M059J (cell line): ENCODE data around the gene RCVRN. TPM values are rescaled to one million over a fixed set of nuclear protein-coding genes. Genes with fewer than 3 reads are reported as not detected.
A peak's percentile ranks its signal among the peaks of the same experiment; 100 is the strongest.
"Not testable (repeated sequence)": the region's sequence is repeated elsewhere in the genome, so short reads cannot be mapped to it uniquely, and the experiment has no call there.

Source experiments
- DNase-seq: peaks from one replicate; pipeline ENCODE4 v3.0.0-alpha.2; 2012; ENCODE audit warnings: low read depth
- total RNA-seq: library from RNA; depleted of rRNA; stranded (reverse); fragments of >200 nt; shearing (Covaris generic); gene quantifications from 2 replicates; pipeline ENCODE4 v1.2.3, GENCODE V29; 2014

RCVRN gene
- total RNA-seq, 1 experiment from 2014 or later = not detected

DNA sequence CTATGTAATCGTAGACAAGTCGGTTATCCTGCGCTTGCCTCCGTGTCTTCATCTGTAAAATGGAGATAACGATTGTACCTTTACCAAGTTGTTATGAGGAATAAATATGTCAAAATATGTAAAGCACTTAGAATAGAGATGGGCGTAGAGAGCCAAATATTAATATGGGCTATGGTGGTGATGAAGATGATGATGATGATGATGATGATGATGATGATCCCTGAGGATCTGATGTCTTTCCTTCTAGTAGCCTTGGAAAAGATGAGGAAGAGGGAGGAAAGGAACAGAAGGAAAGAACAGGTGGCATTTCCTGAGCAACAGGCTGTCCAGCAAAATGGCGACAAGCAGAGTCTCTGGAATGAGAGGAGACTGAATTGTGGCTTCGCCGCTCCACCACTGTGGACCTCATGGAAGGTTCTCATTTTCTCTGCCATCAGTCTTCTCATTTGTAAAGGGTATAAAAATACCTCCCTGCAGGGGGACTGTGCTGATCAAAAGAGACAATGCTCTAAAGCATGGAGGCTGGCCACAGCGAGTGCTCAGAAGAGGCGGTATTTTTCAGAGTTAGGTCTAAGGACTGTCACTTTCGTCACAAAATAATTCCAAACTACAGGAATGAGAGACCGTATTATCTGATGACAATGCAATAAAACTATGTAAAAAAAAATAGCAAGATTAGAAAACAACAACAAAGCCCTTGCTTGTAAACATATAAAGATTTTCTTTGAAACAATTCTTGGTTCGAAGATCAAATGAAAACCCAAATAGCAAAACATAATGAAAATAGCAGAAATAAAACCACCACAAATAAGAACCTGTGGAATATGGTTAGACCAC, 17.2 kb upstream of the RCVRN start:
- DNase-seq = no peak

DNA sequence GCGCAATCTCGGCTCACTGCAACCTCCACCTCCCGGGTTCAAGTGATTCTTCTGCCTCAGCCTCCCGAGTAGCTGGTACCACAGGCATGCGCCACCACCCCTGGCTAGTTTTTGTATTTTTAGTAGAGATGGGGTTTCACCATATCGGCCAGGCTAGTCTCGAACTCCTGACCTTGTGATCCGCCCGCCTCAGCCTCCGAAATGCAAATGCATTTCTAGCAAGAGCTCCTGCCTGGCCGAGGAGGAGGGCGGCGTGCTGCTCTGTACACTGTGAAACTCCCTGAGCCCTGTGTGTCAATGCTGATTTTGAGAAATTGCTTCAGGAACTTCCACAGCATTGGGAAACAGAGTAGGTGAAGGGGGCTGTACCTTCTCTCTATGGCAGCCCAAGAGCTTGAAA, 16.1 kb upstream of the RCVRN start:
- DNase-seq = not testable (repeated sequence)

- no peak for DNase-seq
These were observed 13.8 kb upstream of the RCVRN start for GRCh38 chr17:9918804-9919352.

GRCh38 chr17:9918352-9918751, 13.3 kb upstream of the RCVRN start:
- DNase-seq = no peak

GRCh38 chr17:9917801-9918200, 12.7 kb upstream of the RCVRN start:
- no peak for DNase-seq

DNA sequence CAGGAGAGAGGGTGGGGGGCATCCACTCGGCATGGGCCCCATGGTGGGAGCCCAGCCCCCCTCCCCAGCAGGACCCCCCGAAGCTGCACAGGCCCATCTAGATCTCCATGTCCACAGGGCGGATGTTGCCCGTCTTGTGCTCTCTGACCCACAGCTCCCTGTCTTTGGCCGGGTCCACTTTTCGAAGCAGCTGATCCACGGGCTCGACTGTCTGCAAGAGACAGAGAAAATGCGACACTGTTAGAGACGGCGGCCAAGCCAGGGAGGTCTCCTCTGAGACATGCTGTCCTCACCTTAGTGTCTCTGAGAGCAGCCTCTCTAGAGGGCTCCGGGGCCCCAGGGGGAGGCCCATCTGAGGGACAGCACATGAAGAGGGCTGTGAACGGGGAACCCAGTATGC, 12.1 kb upstream of the RCVRN start:
- DNase-seq = no peak

DNA sequence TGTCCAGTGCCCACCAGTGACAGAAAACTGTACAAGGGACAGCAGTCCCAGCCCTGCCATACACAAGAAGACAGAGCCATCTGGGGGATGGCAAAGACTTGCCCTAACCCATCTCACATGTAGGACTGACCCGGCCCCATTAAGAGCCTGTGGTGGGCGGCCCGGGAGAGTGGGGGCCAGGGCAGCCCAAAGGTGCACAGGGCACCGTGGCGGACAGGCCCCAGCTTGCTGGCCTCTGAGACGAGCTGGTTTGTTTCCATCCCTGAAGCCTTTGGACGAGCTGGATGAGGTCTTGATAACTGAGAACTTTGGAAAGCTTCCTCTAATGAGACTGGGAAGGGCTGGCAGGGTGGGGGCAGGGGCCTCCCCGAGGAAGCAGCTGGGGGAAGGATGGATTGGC, 11.0 kb upstream of the RCVRN start:
- DNase-seq = no peak

DNA sequence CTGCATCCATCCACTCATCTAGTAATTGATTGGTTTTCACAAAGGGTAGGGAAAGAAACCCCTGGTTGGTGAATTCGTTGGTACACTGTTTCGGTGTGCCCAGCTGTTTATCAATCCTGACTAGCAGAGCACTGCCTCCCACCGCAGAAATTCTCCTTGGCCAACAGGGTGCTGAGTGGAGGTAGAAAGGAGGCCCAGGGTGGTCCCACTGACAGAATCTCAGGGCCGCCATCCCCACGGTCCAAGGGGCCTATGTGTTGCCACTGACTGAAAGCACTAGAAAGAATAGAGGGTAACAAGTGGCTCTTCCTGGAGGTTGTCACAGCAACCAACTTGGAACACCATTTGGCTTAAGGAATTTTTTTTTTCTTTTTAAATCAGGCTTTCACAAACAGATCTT, 8.4 kb upstream of the RCVRN start:
- DNase-seq = no peak

- peak; percentile 44 for DNase-seq
These were observed 7.3 kb upstream of the RCVRN start for GRCh38 chr17:9912121-9913099.

DNA sequence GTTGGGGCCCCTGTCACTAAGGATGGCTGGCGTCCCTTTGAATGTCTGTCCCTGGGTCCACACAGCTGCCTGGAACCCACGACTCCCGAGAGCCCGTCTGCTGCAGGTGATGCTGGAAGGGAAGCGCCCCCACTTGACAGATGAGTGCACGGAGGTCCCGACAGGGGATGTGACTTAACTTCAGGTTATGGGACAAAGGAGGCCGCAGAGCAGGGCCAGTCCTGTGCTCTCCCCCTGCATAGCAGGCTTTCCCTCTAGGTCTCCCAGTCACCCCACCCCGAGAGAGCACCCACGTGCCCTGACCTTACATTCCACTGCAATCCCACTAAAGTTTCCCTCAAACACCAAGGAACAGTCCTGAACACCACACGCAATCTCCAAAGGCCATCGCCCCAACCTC, 6.0 kb upstream of the RCVRN start:
- DNase-seq = no peak

DNA sequence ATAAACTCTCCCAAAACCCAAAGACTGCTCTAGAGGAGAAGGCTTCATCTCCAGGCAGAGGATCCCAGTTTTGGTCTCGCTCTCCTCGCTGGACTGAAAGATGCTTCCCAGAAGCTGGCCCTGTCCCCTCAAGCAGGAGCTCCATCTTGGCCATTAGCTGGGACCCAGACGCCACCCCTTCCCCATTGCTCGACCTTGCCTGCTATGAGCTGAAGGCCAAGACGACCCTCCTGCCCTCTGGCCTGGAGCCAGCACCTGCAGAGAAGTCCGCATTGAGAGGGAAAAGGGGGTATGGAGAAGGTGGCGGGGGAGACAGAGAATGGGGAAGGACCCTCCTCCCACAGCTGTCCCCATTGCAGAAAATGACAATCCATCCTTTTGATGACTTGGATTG, 3.6 kb upstream of the RCVRN start:
- DNase-seq = no peak

DNA sequence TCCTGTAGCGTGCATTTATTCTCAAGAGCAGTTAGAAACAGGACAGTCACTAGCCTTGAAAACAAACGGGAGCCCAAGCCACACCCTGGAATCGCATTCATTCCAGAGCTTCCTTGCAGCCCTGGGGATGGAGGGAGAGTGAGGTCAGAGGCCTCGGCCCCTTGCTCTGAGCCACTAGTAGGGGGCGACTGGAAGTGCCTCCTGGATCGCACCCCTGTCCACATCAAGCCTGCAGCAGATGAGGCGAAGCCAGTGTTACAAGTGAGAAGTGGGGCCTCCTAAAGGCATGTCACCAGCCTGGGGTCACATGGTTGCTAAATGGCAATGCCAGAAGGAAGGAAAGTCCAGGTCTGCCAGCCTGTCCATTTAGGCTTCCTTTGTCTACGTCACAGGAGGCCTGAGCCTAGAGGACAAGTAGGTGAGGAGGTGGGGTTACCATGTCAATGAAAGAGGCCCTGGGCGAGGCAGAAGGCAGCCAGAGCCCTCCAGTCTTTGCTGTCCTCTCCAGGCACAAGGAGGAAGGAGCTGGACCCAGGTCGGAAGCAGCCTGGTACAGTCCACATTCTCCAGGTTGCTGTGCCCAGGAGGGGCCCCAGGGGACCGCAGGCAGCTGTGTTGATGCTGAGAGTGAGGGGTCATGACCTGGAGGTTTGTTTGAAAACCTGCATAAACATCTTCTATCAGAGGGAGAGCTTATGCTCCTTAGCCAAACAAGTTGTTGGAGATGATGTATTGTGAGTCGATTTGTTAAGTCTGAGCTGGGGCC, 3.0 kb upstream of the RCVRN start:
- peak; percentile 52 for DNase-seq

GRCh38 chr17:9907131-9907530, 2.1 kb upstream of the RCVRN start:
- DNase-seq = no peak

- no peak for DNase-seq
These were observed 1.5 kb upstream of the RCVRN start for GRCh38 chr17:9906616-9907015.

- DNase-seq = no peak
These were observed 831 bp upstream of the RCVRN start for GRCh38 chr17:9905902-9906301.

DNA sequence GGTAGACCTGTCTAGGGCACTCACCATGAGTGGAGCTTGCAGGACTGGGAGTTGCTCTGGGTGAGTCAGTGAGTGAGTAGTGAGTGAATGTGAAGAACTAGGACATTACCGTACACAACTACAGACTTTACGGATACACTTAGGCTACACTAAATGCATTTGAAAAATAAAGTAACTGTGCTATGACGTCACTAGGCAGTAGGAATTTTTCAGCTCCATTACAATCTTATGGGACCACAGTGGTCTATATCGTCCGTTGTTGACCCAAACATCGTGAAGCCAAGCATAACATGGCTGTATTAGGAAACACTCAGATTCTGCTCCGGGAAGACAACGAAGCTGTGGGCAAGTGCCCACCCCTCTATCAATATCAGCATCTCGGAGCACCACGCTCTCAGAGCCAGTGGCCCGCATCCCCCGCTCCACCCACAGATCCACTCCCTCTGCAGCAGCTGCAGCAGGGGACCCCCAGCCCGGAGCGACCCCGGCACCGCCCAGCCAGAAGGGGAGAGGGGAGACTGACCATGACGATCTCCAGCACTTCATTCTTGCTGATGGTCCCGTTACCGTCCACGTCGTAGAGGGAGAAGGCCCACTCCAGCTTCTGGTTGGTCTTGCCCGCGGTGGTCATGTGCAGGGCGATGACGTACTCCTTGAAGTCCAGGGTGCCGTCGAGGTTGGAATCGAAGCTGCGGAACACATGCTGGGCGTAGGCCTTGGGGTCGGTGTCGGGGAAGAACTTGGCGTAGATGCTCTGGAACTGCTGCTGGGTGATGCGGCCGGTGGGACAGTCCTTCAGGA, 594 bp downstream of the RCVRN start:
- DNase-seq = no peak

- DNase-seq = no peak
These were observed 3.0 kb downstream of the RCVRN start for GRCh38 chr17:9902120-9902519.

DNA sequence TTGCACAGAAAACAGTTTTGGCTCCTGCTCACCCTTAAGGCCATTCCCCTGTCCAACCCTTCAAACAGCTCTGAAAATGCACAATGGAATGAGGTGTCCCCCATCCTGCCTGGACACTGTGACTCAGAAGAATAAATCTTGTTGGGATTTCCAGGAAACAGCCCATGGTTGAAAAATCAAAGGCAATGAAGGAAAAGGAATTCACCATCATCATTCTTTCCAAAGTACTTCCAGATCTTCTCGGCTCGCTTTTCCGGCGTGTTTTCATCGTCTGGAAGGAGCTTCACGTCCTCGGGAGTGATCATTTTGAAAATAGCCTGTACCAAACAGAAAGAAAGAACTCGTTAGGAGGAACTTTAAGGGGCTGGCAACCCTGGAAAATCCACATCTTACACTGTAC, 4.3 kb downstream of the RCVRN start:
- DNase-seq = peak; percentile 80

DNA sequence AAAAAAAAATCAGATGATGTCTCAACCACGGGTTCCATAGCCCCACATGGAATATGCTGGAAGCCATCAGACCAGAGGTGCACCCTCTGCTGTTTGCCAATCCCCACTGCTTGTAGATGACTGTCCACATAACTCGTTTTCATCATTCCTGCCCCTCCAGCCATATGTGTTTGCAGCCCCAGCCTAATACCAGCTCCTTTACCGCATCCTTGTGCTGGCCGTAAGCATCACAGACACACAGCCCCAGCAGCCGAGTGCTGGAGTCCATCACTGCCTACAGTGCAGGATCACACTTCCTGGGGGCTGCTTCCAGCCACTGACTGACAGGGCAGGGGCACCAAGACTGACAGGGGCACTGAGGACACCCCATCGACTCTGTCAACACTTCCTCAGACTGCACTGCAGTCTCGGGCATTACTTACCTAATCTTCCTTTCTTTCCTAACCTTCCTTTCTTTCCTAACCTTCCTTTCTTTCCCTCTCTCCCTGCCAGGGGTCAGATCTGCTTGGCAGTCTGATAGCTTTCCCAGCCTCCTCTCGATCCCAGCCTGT, 5.0 kb downstream of the RCVRN start:
- DNase-seq = no peak

DNA sequence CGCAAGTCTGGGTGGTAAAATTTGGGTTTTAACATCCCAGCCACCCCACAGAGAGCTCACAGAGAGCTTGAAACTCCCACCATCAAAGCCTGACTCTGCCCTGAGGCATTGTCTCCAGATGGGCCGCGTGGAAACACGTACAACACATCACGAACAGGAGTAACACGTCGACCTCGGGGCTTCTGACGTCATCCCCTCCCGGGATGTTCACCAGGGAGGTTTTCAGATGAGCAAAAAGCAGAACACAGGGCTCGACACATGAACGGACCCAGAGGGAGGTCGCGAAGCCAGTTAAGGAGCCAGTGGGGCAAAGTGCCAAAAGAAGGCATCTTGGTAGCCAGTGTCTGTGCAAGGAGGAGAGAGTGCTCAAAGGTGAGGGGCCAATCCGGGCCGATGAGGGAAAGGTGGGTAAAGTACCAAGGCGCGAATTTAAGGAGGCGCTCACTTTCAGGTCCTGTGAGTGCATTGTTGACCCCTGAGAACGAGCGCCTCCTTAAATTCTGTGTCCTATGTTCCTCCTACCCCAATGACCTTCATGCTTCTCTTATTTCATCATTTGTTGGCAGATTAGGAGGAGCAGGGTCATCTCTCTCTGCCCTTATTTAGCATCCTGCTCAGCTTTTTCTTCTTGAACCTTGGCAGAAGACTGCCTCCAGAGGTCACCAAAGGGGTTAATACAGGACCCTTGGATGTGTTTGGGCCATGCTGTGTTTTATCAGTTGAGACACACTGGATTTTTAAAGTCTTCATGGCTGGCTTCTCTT, 5.6 kb downstream of the RCVRN start:
- no peak for DNase-seq
